GOT3 (cell line): ENCODE results near the gene LINS1.

ENCODE experiments used
- DNase-seq: peaks from one replicate; lab custom pipeline; 2025; ENCODE audit warnings: mixed read lengths; lab: John Stamatoyannopoulos, UW

The LINS1 gene

GRCh38 chr15:100602064-100602822, at the start of gene LINS1, which contains the start of gene ASB7:
Gene LINS1, minus strand, starts transcription at chr15:100602184. Its CDS starts 21,342 bp downstream, at chr15:100580842.
Gene ASB7, plus strand, starts transcription at chr15:100602589. Its CDS starts 9,628 bp downstream, at chr15:100612217.
- DNase-seq, result peak; percentile 98

GRCh38 chr15:100651253-100651652, 49.3 kb upstream of the LINS1 start:
- no peak for DNase-seq

GRCh38 chr15:100650685-100651084, 48.7 kb upstream of the LINS1 start:
- DNase-seq, result no peak

- no peak for DNase-seq
These were observed 47.0 kb upstream of the LINS1 start for GRCh38 chr15:100648951-100649350.

- no peak for DNase-seq
These were observed 43.7 kb upstream of the LINS1 start for GRCh38 chr15:100645671-100646070.

- DNase-seq, result no peak
These were observed 41.0 kb upstream of the LINS1 start for GRCh38 chr15:100642950-100643338.

GRCh38 chr15:100642213-100642949, 40.4 kb upstream of the LINS1 start:
- DNase-seq, result no peak

GRCh38 chr15:100638177-100638730, 36.3 kb upstream of the LINS1 start:
- DNase-seq, result no peak

GRCh38 chr15:100635406-100636071, 33.6 kb upstream of the LINS1 start:
- DNase-seq, result no peak

GRCh38 chr15:100633763-100634075, 31.7 kb upstream of the LINS1 start:
- no peak for DNase-seq

- no peak for DNase-seq
These were observed 29.8 kb upstream of the LINS1 start for GRCh38 chr15:100631831-100632230.

GRCh38 chr15:100628746-100629145, 26.8 kb upstream of the LINS1 start:
- no peak for DNase-seq

GRCh38 chr15:100627789-100628395, 25.9 kb upstream of the LINS1 start:
- DNase-seq, result peak; percentile 10

- no peak for DNase-seq
These were observed 21.3 kb upstream of the LINS1 start for GRCh38 chr15:100623301-100623700.

GRCh38 chr15:100616700-100617099, 14.7 kb upstream of the LINS1 start:
- no peak for DNase-seq

- DNase-seq, result no peak
These were observed 13.8 kb upstream of the LINS1 start for GRCh38 chr15:100615801-100616200.

- DNase-seq, result no peak
These were observed 12.9 kb upstream of the LINS1 start for GRCh38 chr15:100614918-100615317.

- no peak for DNase-seq
These were observed 12.4 kb upstream of the LINS1 start for GRCh38 chr15:100614336-100614735.

GRCh38 chr15:100613208-100613607, 11.2 kb upstream of the LINS1 start:
- no peak for DNase-seq

- DNase-seq, result no peak
These were observed 10.6 kb upstream of the LINS1 start for GRCh38 chr15:100612539-100612938.

- DNase-seq, result no peak
These were observed 924 bp upstream of the LINS1 start for GRCh38 chr15:100602823-100603393.

GRCh38 chr15:100601617-100602063, 344 bp downstream of the LINS1 start:
- no peak for DNase-seq
